Posterior vena cava (tissue), 2 donors: ENCODE results near the gene TXNDC5. TPM values are rescaled to one million over a fixed set of nuclear protein-coding genes. Genes with fewer than 3 reads are reported as not detected.

Experiments
- DNase-seq: peaks from one replicate; pipeline ENCODE4 v3.0.0-alpha.2; 2020; ENCODE audit warnings: low spot score
- intact Hi-C, 2 donors: fragments of 100-400 bp; cut with DNase I; formaldehyde crosslinking; loops; one replicate each; pipeline versions ENCODE4 v1.14.1 to v1.14.2; 2022 to 2023
- long read RNA-seq, 2 donors: library from polyadenylated mRNA; unstranded; transcript quantifications; one replicate each; pipeline ENCODE4 v2.0.0, GENCODE V29; 2020 to 2021
- total RNA-seq, 2 donors: library from RNA; stranded (reverse); fragmentation: NEBNext Ultra II Directional; extraction: Animal tissue kit (Norgen Biotek cat#: 25700); gene quantifications; one replicate each; pipeline ENCODE4 v1.2.1, GENCODE V29; 2021
- donor health status: DM: yes; HTN: yes; CAD: no.
- donor health status: DM: yes; HTN: yes; CAD: no.

TXNDC5 gene
- 100 to 1,000 TPM in 1 of 2 donors, 10 to 100 TPM in 1; 98.2 to 122 TPM for total RNA-seq
- long read RNA-seq, donor 1, transcript TXNDC5-201 (10 exons, 2,964 nt) = major isoform, 95 of 108 reads
- long read RNA-seq, donor 1, partial matches to known transcripts = 1 of 108 reads
- long read RNA-seq, donor 1, other reads (novel, unspliced or antisense) = 8 of 108 reads
- long read RNA-seq, donor 2, transcript TXNDC5-201 (10 exons, 2,964 nt) = major isoform, 7 of 14 reads
- long read RNA-seq, donor 2, partial matches to known transcripts = 0 of 14 reads
- long read RNA-seq, donor 2, other reads (novel, unspliced or antisense) = 6 of 14 reads

GRCh38 chr6:7910654-7911344 is at the start of gene TXNDC5:
Gene TXNDC5 (minus strand): TSS chr6:7910788. CDS start chr6:7910776, 12 bp downstream.
- intact Hi-C loops = no loop called here
- DNase-seq = peak; percentile 91

GRCh38 chr6:7960141-7960540 is 49.6 kb upstream of the TXNDC5 start:
- intact Hi-C loops = loop anchor here in 1 of 2 donors (5.0 kb wide), 1 partner anchor 513 kb away; no protein-coding TSS in a partner anchor
- DNase-seq = no peak

- no peak for DNase-seq
- intact Hi-C loops = no loop called here
These were observed 48.9 kb upstream of the TXNDC5 start for GRCh38 chr6:7959453-7959852.

GRCh38 chr6:7958464-7958863 is 47.9 kb upstream of the TXNDC5 start:
- DNase-seq = no peak
- intact Hi-C loops = no loop called here

GRCh38 chr6:7956257-7956656 is 45.7 kb upstream of the TXNDC5 start:
- intact Hi-C loops = no loop called here
- no peak for DNase-seq

GRCh38 chr6:7954477-7955200 is 44.1 kb upstream of the TXNDC5 start:
- no peak for DNase-seq

GRCh38 chr6:7953753-7954152 is 43.2 kb upstream of the TXNDC5 start:
- intact Hi-C loops = loop anchor here in 1 of 2 donors (2.0 kb wide), 1 partner anchor 17 kb away; no protein-coding TSS in a partner anchor
- DNase-seq = no peak

More at GRCh38 chr6:7954477-7955200, 44.1 kb upstream of the TXNDC5 start:
- intact Hi-C loops = no loop called here

- no peak for DNase-seq
- intact Hi-C loops = no loop called here
These were observed 29.3 kb upstream of the TXNDC5 start for GRCh38 chr6:7939864-7940228.

GRCh38 chr6:7939184-7939863 is 28.7 kb upstream of the TXNDC5 start:
- no peak for DNase-seq
- intact Hi-C loops = no loop called here

- intact Hi-C loops = no loop called here
- DNase-seq = no peak
These were observed 28.1 kb upstream of the TXNDC5 start for GRCh38 chr6:7938562-7939183.

- DNase-seq = no peak
- intact Hi-C loops = no loop called here
These were observed 23.2 kb upstream of the TXNDC5 start for GRCh38 chr6:7933794-7934193.

- DNase-seq = no peak
- intact Hi-C loops = no loop called here
These were observed 22.0 kb upstream of the TXNDC5 start for GRCh38 chr6:7932625-7933024.

- no peak for DNase-seq
- intact Hi-C loops = no loop called here
These were observed 14.3 kb upstream of the TXNDC5 start for GRCh38 chr6:7924867-7925266.

- DNase-seq = no peak
- intact Hi-C loops = no loop called here
These were observed 12.0 kb upstream of the TXNDC5 start for GRCh38 chr6:7922596-7922995.

GRCh38 chr6:7921632-7922092 is 11.1 kb upstream of the TXNDC5 start:
- no peak for DNase-seq
- intact Hi-C loops = no loop called here

GRCh38 chr6:7921046-7921445 is 10.5 kb upstream of the TXNDC5 start:
- DNase-seq = no peak
- intact Hi-C loops = no loop called here

- intact Hi-C loops = no loop called here
- DNase-seq = no peak
These were observed 9.8 kb upstream of the TXNDC5 start for GRCh38 chr6:7920425-7920824.

- intact Hi-C loops = no loop called here
- DNase-seq = no peak
These were observed 9.3 kb upstream of the TXNDC5 start for GRCh38 chr6:7919871-7920270.

- intact Hi-C loops = no loop called here
- DNase-seq = no peak
These were observed 7.8 kb upstream of the TXNDC5 start for GRCh38 chr6:7918403-7918802.
